Thyroid gland (tissue), 4 donors: Measurements from ENCODE around the gene USP38.

Experiments
- CTCF ChIP-seq, 6 experiments: fragments of 200-600 bp in 3 of 6; fragments of 450-650 bp in 3 of 6; sonication (generic) in 3 of 6; IDR thresholded peaks; one replicate each; pipeline ENCODE4 v1.5.1; 2016 to 2019; ENCODE audit warnings: antibody characterized with exemption in 6 of 6, mild to moderate bottlenecking in 2 of 6, inconsistent platforms in 1 of 6, moderate library complexity in 1 of 6
- POLR2A ChIP-seq, 2 donors: fragments of 450-650 bp; IDR thresholded peaks; one replicate each; pipeline ENCODE4 v1.6.1; 2017; ENCODE audit warnings: antibody characterized with exemption in 2 of 2, mild to moderate bottlenecking in 2 of 2, moderate library complexity in 1 of 2

- TF ChIP-seq CTCF (IDR thresholded peaks at IDR 0.05) (no peak), POLR2A (IDR thresholded peaks at IDR 0.05) (no peak)
Observed at GRCh38 chr4:143252478-143252877, 67.8 kb downstream of the USP38 start.
